Keratinocyte (primary cell): Measurements from ENCODE around the gene STAG1. TPM values are rescaled to one million over a fixed set of nuclear protein-coding genes. Genes with fewer than 3 reads are reported as not detected.
A peak's percentile ranks its signal among the peaks of the same experiment; 100 is the strongest.

Source experiments
- DNase-seq: peaks from one replicate; pipeline ENCODE4 v3.0.0-alpha.2; 2011; ENCODE audit warnings: low read depth, missing footprints, low spot score
- FAIRE-seq: peaks from 2 replicates; lab custom pipeline; 2011; peaks lifted over from hg19 to GRCh38; lab: Jason Lieb, UNC
- H2AFZ ChIP-seq: 2 replicates; pipeline ENCODE4 v1.6.0; 2012; ENCODE audit warnings: low read length, control low read depth, inconsistent platforms; ENCODE audit not compliant: control insufficient read depth
- H3K27ac ChIP-seq: 2 replicates; pipeline ENCODE4 v1.5.1; 2011; ENCODE audit warnings: low read length; ENCODE audit not compliant: control insufficient read depth, insufficient read depth
- H3K27me3 ChIP-seq: 3 replicates; pipeline ENCODE4 v1.6.0; 2011; ENCODE audit warnings: low read length; ENCODE audit not compliant: control insufficient read depth, insufficient read depth; ENCODE audit errors: extremely low read depth
- H3K36me3 ChIP-seq, 2 experiments: 2 replicates in 1 of 2; 3 replicates in 1 of 2; pipeline ENCODE4 v1.5.1; 2011; ENCODE audit warnings: low read length in 2 of 2, mild to moderate bottlenecking in 1 of 2; ENCODE audit not compliant: control insufficient read depth in 2 of 2, insufficient read depth in 2 of 2; ENCODE audit errors: extremely low read depth in 1 of 2
- H3K4me1 ChIP-seq: 3 replicates; pipeline ENCODE4 v1.5.1; 2011; ENCODE audit warnings: low read length; ENCODE audit not compliant: control insufficient read depth, insufficient read depth; ENCODE audit errors: extremely low read depth
- H3K4me2 ChIP-seq: 3 replicates; pipeline ENCODE4 v1.6.0; 2011; ENCODE audit warnings: low read depth, low read length; ENCODE audit not compliant: control insufficient read depth, insufficient read depth; ENCODE audit errors: extremely low read depth
- H3K4me3 ChIP-seq, 3 experiments: fragments of 200-600 bp in 1 of 3; sonication (generic) in 1 of 3; 2 replicates in 2 of 3; 3 replicates in 1 of 3; pipeline ENCODE4 v1.5.1; 2011 to 2016; ENCODE audit warnings: low read length in 3 of 3, mild to moderate bottlenecking in 3 of 3, control low read depth in 2 of 3, inconsistent platforms in 1 of 3, low read depth in 1 of 3, mixed read lengths in 1 of 3, mixed run types in 1 of 3, moderate library complexity in 1 of 3; ENCODE audit not compliant: control insufficient read depth in 2 of 3, insufficient read depth in 2 of 3; ENCODE audit errors: extremely low read depth in 1 of 3
- H3K79me2 ChIP-seq: 2 replicates; pipeline ENCODE4 v1.6.0; 2012; ENCODE audit warnings: low read length; ENCODE audit not compliant: control insufficient read depth, insufficient read depth
- H3K9ac ChIP-seq: 3 replicates; pipeline ENCODE4 v1.6.0; 2011; ENCODE audit warnings: low read length; ENCODE audit not compliant: control insufficient read depth, insufficient read depth; ENCODE audit errors: extremely low read depth
- H3K9me1 ChIP-seq: 3 replicates; pipeline ENCODE4 v1.6.0; 2011; ENCODE audit warnings: low read length; ENCODE audit not compliant: control insufficient read depth, insufficient read depth; ENCODE audit errors: extremely low read depth
- H3K9me3 ChIP-seq: 2 replicates; pipeline ENCODE4 v1.5.1; 2012; ENCODE audit warnings: low read depth, low read length; ENCODE audit not compliant: control insufficient read depth
- H4K20me1 ChIP-seq: 3 replicates; pipeline ENCODE4 v1.6.0; 2011; ENCODE audit warnings: low read length; ENCODE audit not compliant: control insufficient read depth, insufficient read depth; ENCODE audit errors: extremely low read depth
- EZH2 ChIP-seq: IDR thresholded peaks from one replicate; pipeline ENCODE4 v1.6.1; 2012; ENCODE audit warnings: inconsistent platforms, mild to moderate bottlenecking, low read length, moderate library complexity
- dilution Hi-C: fragments of 300-500 bp; cut with MboI; formaldehyde crosslinking; loops from one replicate; pipeline ENCODE4 v1.7.0; 2020; ENCODE audit warnings: low sequenced_read_pairs; ENCODE audit not compliant: extremely low pct_ligation_motif_present
- polyA plus RNA-seq, 5 experiments: library from polyadenylated mRNA; depleted of rRNA in 3 of 5; stranded (reverse) in 3 of 5; stranded (forward) in 1 of 5; unstranded in 1 of 5; fragments of >200 nt; gene quantifications; 1 replicate in 1 of 5; 2 replicates in 3 of 5; 3 replicates in 1 of 5; pipeline versions ENCODE4 v1.2.1 to v1.2.3, GENCODE V29; 2011 to 2012; ENCODE audit warnings: missing spikeins in 2 of 5, low read depth in 1 of 5, low replicate concordance in 1 of 5
- TF ChIP-seq, protein P1 (sequence below), 3 experiments: IDR thresholded peaks in 1 of 3; conservative IDR thresholded peaks in 1 of 3; optimal IDR thresholded peaks in 1 of 3; 2 replicates in 2 of 3; 3 replicates in 1 of 3; pipeline versions ENCODE3 to v1.5.1; 2011; ENCODE audit warnings: low read length in 3 of 3, mild to moderate bottlenecking in 3 of 3, moderate library complexity in 2 of 3, control low read depth in 1 of 3, inconsistent platforms in 1 of 3; ENCODE audit not compliant: insufficient read depth in 2 of 3; ENCODE audit errors: extremely low read depth in 1 of 3

The STAG1 gene
- polyA plus RNA-seq, 1 donor (not counting 4 experiments of a cell fraction or from before 2014, with no cell fraction given): 11.8 TPM

DNA sequence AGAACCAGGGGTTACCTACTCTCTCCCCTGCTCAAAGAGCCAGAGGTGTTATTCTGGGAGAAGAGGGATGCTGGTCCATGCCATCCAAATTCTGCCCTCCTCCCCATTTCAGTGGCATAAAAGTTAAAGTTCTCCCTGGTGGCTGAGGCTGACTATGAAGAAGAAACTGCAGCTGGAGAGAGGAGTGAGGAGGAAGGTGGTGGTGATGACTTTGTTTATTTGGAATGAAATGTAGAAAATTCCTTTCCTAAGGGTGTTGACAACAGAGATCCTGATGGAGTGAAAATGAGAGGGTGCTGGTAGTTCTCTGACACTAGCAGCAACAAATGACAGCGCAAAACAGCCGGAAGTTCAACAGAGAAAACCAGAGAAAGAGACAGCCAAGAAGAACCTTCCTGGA, 401.6 kb downstream of the STAG1 start:
- no peak overlapping the region for H3K4me3 ChIP-seq
- no peaks in the 10 kb centered on the region for H4K20me1 ChIP-seq
- no peak overlapping the region for H3K9ac ChIP-seq
- no peak for DNase-seq
- dilution Hi-C loops: no loop called here
- no peaks in the 10 kb centered on the region for H3K9me1 ChIP-seq
- no peaks in the 10 kb centered on the region for H3K9me3 ChIP-seq
- no peak for FAIRE-seq
- no peak for TF ChIP-seq EZH2
- TF ChIP-seq, protein P1, sequence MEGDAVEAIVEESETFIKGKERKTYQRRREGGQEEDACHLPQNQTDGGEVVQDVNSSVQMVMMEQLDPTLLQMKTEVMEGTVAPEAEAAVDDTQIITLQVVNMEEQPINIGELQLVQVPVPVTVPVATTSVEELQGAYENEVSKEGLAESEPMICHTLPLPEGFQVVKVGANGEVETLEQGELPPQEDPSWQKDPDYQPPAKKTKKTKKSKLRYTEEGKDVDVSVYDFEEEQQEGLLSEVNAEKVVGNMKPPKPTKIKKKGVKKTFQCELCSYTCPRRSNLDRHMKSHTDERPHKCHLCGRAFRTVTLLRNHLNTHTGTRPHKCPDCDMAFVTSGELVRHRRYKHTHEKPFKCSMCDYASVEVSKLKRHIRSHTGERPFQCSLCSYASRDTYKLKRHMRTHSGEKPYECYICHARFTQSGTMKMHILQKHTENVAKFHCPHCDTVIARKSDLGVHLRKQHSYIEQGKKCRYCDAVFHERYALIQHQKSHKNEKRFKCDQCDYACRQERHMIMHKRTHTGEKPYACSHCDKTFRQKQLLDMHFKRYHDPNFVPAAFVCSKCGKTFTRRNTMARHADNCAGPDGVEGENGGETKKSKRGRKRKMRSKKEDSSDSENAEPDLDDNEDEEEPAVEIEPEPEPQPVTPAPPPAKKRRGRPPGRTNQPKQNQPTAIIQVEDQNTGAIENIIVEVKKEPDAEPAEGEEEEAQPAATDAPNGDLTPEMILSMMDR (optimal IDR thresholded peaks at IDR 0.05 in 1 of 3, IDR thresholded peaks at IDR 0.05 in 1 of 3, conservative IDR thresholded peaks at IDR 0.05 in 1 of 3; ENCODE audit: extremely low read depth in 1 of 3, insufficient read depth in 2 of 3, low read length in 3 of 3): no peak
- H3K36me3 ChIP-seq: no peaks in the 10 kb centered on the region
- H2AFZ ChIP-seq: no peak overlapping the region
- H3K27me3 ChIP-seq: no peaks in the 10 kb centered on the region
- peak overlapping the region; percentile 4 for H3K4me2 ChIP-seq
- peaks cover 8% of the 10 kb centered on the region for H3K4me1 ChIP-seq
- H3K79me2 ChIP-seq: no peaks in the 10 kb centered on the region
- H3K27ac ChIP-seq: no peak overlapping the region

DNA sequence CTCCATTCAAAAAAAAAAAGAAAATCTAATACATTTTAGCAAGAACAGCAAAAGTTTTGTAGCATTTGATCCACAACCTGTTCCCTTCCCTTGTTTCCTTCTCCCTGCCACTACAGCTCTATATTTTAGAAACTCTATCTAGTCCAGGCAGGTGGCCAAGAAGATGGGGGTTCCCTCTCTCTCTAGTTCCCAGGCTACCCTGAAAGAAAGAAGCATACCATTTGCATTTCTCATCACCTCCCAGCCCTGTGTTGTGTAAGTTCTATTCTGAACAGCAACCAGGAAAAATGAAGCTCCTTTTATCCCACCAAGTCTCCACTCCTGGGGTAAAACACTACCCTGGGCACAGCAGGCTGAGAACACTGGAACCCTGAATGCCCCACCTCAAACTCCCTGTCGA, 402.0 kb downstream of the STAG1 start:
- no peaks in the 10 kb centered on the region for H3K36me3 ChIP-seq
- DNase-seq (no peak), FAIRE-seq (peak; percentile 55)
- no peak for TF ChIP-seq EZH2
- TF ChIP-seq, protein P1 (optimal IDR thresholded peaks at IDR 0.05 in 1 of 3, IDR thresholded peaks at IDR 0.05 in 1 of 3, conservative IDR thresholded peaks at IDR 0.05 in 1 of 3; ENCODE audit: extremely low read depth in 1 of 3, insufficient read depth in 2 of 3, low read length in 3 of 3): no peak
- H3K9me1 ChIP-seq: no peaks in the 10 kb centered on the region
- H3K9me3 ChIP-seq: no peaks in the 10 kb centered on the region
- no peaks in the 10 kb centered on the region for H3K79me2 ChIP-seq
- H3K4me3 ChIP-seq: no peak overlapping the region
- H3K27ac ChIP-seq: no peak overlapping the region
- no peak overlapping the region for H2AFZ ChIP-seq
- peak overlapping the region; percentile 4 for H3K4me2 ChIP-seq
- H4K20me1 ChIP-seq: no peaks in the 10 kb centered on the region
- H3K27me3 ChIP-seq: no peaks in the 10 kb centered on the region
- dilution Hi-C loops: no loop called here
- H3K9ac ChIP-seq: no peak overlapping the region
- peaks cover 8% of the 10 kb centered on the region for H3K4me1 ChIP-seq
